Embryonic facial prominence (tissue), 1 donor: Measurements from ENCODE around the gene DSCAM.

ENCODE experiments used
- DNase-seq: peaks from one replicate; pipeline ENCODE4 v3.0.0-alpha.2; 2016; ENCODE audit errors: extremely low spot score

The DSCAM gene

GRCh38 chr21:40662889-40663288, 184.1 kb downstream of the DSCAM start:
- no peak for DNase-seq

- DNase-seq, result no peak
These were observed 186.5 kb downstream of the DSCAM start for GRCh38 chr21:40660461-40660860.

GRCh38 chr21:40658311-40658710, 188.6 kb downstream of the DSCAM start:
- no peak for DNase-seq

GRCh38 chr21:40652436-40652835, 194.5 kb downstream of the DSCAM start:
- no peak for DNase-seq

GRCh38 chr21:40647706-40648105, 199.3 kb downstream of the DSCAM start:
- no peak for DNase-seq

- no peak for DNase-seq
These were observed 200.3 kb downstream of the DSCAM start for GRCh38 chr21:40646651-40647050.

- no peak for DNase-seq
These were observed 205.9 kb downstream of the DSCAM start for GRCh38 chr21:40641042-40641441.

GRCh38 chr21:40640266-40640789, 206.6 kb downstream of the DSCAM start:
- no peak for DNase-seq

- no peak for DNase-seq
These were observed 207.3 kb downstream of the DSCAM start for GRCh38 chr21:40639616-40640194.

GRCh38 chr21:40638466-40639251, 208.3 kb downstream of the DSCAM start:
- no peak for DNase-seq

- no peak for DNase-seq
These were observed 210.9 kb downstream of the DSCAM start for GRCh38 chr21:40636026-40636425.

GRCh38 chr21:40635391-40635790, 211.6 kb downstream of the DSCAM start:
- no peak for DNase-seq

GRCh38 chr21:40634141-40634540, 212.8 kb downstream of the DSCAM start:
- no peak for DNase-seq

GRCh38 chr21:40633048-40633447, 213.9 kb downstream of the DSCAM start:
- no peak for DNase-seq

- no peak for DNase-seq
These were observed 215.7 kb downstream of the DSCAM start for GRCh38 chr21:40631211-40631610.

- no peak for DNase-seq
These were observed 221.0 kb downstream of the DSCAM start for GRCh38 chr21:40625991-40626390.

- DNase-seq, result no peak
These were observed 223.4 kb downstream of the DSCAM start for GRCh38 chr21:40623528-40623927.

GRCh38 chr21:40622531-40622930, 224.4 kb downstream of the DSCAM start:
- DNase-seq, result no peak

- DNase-seq, result no peak
These were observed 226.4 kb downstream of the DSCAM start for GRCh38 chr21:40620386-40621145.

GRCh38 chr21:40618191-40618973, 228.6 kb downstream of the DSCAM start:
- DNase-seq, result no peak

GRCh38 chr21:40616377-40616704, 230.6 kb downstream of the DSCAM start:
- DNase-seq, result no peak
